SKM-1 treated with dmso at 0.1 percent for 144 hours (cell line): ENCODE results near the gene GPRC5A.
A peak's percentile ranks its signal among the peaks of the same experiment; 100 is the strongest.

Experiments used
- DNase-seq: peaks from one replicate; lab custom pipeline; 2025; ENCODE audit not compliant: unreplicated experiment; lab: John Stamatoyannopoulos, UW

GPRC5A gene

GRCh38 chr12:12909228-12909994 lies 18.0 kb downstream of the GPRC5A start:
- peak; percentile 59 for DNase-seq

- DNase-seq: peak; percentile 17
Observed at GRCh38 chr12:12909995-12910420, 18.6 kb downstream of the GPRC5A start.

GRCh38 chr12:12912711-12913110 lies 21.3 kb downstream of the GPRC5A start:
- DNase-seq: no peak

GRCh38 chr12:12915656-12916055 lies 24.3 kb downstream of the GPRC5A start:
- no peak for DNase-seq

- DNase-seq: peak; percentile 27
Observed at GRCh38 chr12:12916135-12916944, 25.0 kb downstream of the GPRC5A start.

GRCh38 chr12:12917517-12917916 lies 26.2 kb downstream of the GPRC5A start:
- DNase-seq: no peak

- no peak for DNase-seq
Observed at GRCh38 chr12:12918781-12919389, 27.5 kb downstream of the GPRC5A start.

GRCh38 chr12:12919666-12920435 lies 28.5 kb downstream of the GPRC5A start:
- no peak for DNase-seq

GRCh38 chr12:12922191-12922616 lies 30.8 kb downstream of the GPRC5A start:
- DNase-seq: no peak

- DNase-seq: no peak
Observed at GRCh38 chr12:12922978-12923377, 31.6 kb downstream of the GPRC5A start.

- DNase-seq: no peak
Observed at GRCh38 chr12:12924169-12924568, 32.8 kb downstream of the GPRC5A start.

GRCh38 chr12:12925388-12925787 lies 34.0 kb downstream of the GPRC5A start:
- no peak for DNase-seq

- no peak for DNase-seq
Observed at GRCh38 chr12:12926571-12927071, 35.3 kb downstream of the GPRC5A start.

GRCh38 chr12:12927211-12928079 lies 36.1 kb downstream of the GPRC5A start:
- DNase-seq: no peak

- no peak for DNase-seq
Observed at GRCh38 chr12:12929696-12930095, 38.3 kb downstream of the GPRC5A start.

GRCh38 chr12:12930633-12931219 lies 39.4 kb downstream of the GPRC5A start:
- no peak for DNase-seq

GRCh38 chr12:12933742-12934141 lies 42.4 kb downstream of the GPRC5A start:
- DNase-seq: no peak

GRCh38 chr12:12934556-12934955 lies 43.2 kb downstream of the GPRC5A start:
- no peak for DNase-seq

- no peak for DNase-seq
Observed at GRCh38 chr12:12936983-12937491, 45.7 kb downstream of the GPRC5A start.
